Measurements from ENCODE around the gene KLHL42. TPM values are rescaled to one million over a fixed set of nuclear protein-coding genes. Genes with fewer than 3 reads are reported as not detected.

KLHL42 gene
- total RNA-seq, 2 donors from 2014 or later, result 32.7 to 36.6 TPM

DNA sequence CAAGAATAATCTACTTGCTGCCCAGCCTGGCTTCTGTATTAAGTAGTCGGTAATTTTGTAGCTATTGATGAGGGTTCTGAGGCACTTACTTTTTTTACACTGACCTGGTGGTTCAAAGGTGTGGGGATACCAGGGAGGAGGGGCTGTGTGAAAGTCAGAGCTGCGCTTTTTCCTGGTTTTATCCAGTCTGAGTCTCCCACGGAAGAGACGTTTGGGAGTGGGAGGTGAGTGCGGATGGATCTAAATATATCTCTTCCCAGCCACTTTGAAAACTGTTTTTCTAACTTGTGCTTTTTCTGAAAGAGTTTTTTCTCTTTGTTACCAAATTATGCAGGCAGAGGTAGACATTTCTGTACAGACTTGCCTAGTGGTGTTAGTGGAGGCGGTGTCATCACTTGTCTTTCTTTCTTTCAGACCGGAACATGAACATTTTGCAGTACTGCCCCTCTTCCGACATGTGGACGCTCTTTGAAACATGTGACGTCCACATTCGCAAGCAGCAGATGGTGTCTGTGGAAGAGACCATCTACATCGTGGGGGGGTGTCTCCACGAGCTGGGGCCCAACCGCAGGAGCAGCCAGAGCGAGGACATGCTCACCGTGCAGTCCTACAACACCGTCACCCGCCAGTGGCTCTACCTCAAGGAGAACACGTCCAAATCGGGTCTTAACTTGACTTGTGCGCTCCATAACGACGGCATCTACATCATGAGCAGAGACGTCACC, 17.4 kb downstream of the KLHL42 start:
- DNase-seq (no peak), ATAC-seq (no peak)
- no peak overlapping the region for H3K27ac ChIP-seq
- TF ChIP-seq POLR2A (IDR thresholded peaks at IDR 0.05), result no peak
- TF ChIP-seq, protein P1, sequence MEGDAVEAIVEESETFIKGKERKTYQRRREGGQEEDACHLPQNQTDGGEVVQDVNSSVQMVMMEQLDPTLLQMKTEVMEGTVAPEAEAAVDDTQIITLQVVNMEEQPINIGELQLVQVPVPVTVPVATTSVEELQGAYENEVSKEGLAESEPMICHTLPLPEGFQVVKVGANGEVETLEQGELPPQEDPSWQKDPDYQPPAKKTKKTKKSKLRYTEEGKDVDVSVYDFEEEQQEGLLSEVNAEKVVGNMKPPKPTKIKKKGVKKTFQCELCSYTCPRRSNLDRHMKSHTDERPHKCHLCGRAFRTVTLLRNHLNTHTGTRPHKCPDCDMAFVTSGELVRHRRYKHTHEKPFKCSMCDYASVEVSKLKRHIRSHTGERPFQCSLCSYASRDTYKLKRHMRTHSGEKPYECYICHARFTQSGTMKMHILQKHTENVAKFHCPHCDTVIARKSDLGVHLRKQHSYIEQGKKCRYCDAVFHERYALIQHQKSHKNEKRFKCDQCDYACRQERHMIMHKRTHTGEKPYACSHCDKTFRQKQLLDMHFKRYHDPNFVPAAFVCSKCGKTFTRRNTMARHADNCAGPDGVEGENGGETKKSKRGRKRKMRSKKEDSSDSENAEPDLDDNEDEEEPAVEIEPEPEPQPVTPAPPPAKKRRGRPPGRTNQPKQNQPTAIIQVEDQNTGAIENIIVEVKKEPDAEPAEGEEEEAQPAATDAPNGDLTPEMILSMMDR (IDR thresholded peaks at IDR 0.05), result no peak
- H3K9me3 ChIP-seq, result no peaks in the 10 kb centered on the region
- H3K36me3 ChIP-seq (replicated peaks in 1 of 2; ENCODE audit: insufficient read depth in 1 of 2, low read depth in 2 of 2), result peaks cover 0 to 17% of the 10 kb centered on the region in 2 donors
- H3K4me1 ChIP-seq, result no peaks in the 10 kb centered on the region
- intact Hi-C loops (cut with DNase I), result no loop called here
- no peak overlapping the region for H3K4me3 ChIP-seq
- no peaks in the 10 kb centered on the region for H3K27me3 ChIP-seq
- WGBS, 2 donors, result 95 to 96% methylated on average over 18 to 24 of the region's 24 CpGs

DNA sequence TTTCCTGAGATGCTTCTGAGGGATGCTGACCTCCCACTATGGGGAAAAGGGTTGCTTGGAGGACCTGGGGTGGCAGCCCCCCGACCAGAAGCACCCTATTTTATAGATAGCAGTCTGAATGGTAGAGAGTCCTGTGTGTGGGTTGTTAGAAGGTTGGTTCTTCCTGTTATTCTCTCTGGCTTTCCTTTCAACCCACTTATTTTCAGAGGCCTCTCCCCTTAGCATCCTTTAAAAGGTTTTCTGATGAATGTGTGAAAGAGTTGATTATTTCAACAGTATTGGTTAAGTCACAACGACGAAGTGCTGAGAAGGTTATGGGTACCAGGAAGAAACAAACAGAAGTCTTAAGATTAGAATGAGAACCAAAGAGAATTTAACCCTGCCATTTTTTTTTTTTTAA, 20.8 kb downstream of the KLHL42 start:
- ATAC-seq (no peak), DNase-seq (no peak)
- H3K27me3 ChIP-seq, result no peaks in the 10 kb centered on the region
- H3K27ac ChIP-seq, result no peak overlapping the region
- TF ChIP-seq POLR2A (IDR thresholded peaks at IDR 0.05), result no peak
- TF ChIP-seq, protein P1 (IDR thresholded peaks at IDR 0.05), result no peak
- H3K4me3 ChIP-seq, result no peak overlapping the region
- 58 to 67% methylated on average over 3 of the region's 3 CpGs for WGBS, 2 donors
- peaks cover 0 to 14% of the 10 kb centered on the region in 2 donors for H3K36me3 ChIP-seq (replicated peaks in 1 of 2; ENCODE audit: insufficient read depth in 1 of 2, low read depth in 2 of 2)
- H3K9me3 ChIP-seq, result no peaks in the 10 kb centered on the region
- intact Hi-C loops (cut with DNase I), result no loop called here
- H3K4me1 ChIP-seq, result no peaks in the 10 kb centered on the region

DNA sequence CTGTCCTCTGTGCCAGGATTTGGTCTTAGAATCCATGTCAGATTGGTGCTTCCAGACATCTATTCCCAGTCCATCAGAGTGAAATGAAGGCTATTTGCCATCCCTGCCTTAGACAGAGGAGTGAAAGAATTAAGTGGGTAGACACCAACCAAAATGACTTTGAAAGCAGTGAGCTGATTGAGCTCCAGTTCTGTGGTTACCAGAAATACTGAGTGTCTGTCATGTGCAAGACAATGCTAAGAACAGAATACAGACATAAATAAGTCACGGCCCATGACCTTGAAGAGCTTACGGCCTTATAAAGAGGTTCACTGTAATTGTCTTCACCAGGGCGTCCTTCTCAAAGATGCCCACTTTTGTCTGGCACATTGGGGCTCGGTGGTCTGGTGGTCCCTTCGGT, 21.6 kb downstream of the KLHL42 start:
- no peak overlapping the region for H3K4me3 ChIP-seq
- no peak overlapping the region for H3K27ac ChIP-seq
- no peaks in the 10 kb centered on the region for H3K27me3 ChIP-seq
- no peak for ATAC-seq
- no peaks in the 10 kb centered on the region for H3K9me3 ChIP-seq
- intact Hi-C loops (cut with DNase I), result no loop called here
- 82 to 83% methylated on average over 5 of the region's 5 CpGs for WGBS, 2 donors
- DNase-seq, result no peak
- TF ChIP-seq POLR2A (IDR thresholded peaks at IDR 0.05), result no peak
- TF ChIP-seq, protein P1 (IDR thresholded peaks at IDR 0.05), result no peak
- no peaks in the 10 kb centered on the region for H3K4me1 ChIP-seq
- peaks cover 0 to 12% of the 10 kb centered on the region in 2 donors for H3K36me3 ChIP-seq (replicated peaks in 1 of 2; ENCODE audit: insufficient read depth in 1 of 2, low read depth in 2 of 2)

DNA sequence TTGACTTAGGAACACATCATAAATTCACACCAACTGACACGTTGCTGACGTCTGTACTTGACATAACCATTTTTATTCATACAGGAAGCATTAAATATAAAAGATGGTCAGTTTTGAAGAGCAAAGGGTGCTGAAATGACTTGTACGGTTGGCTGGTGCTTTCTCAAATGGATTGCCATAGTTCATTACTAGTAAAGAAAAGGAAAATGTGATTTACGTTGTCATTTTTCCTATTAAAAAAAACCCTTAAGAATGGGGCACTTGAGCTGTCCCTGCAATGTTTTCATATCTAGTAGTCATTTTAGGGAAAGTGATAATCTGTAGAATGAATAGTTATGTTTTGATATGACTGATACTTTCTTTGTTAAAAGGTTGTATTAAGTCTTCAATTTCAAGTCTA, 22.5 kb downstream of the KLHL42 start:
- H3K27me3 ChIP-seq, result no peaks in the 10 kb centered on the region
- WGBS, 2 donors, result 63 to 65% methylated on average over 4 of the region's 4 CpGs
- H3K36me3 ChIP-seq (replicated peaks in 1 of 2; ENCODE audit: insufficient read depth in 1 of 2, low read depth in 2 of 2), result peaks cover 0 to 9% of the 10 kb centered on the region in 2 donors
- TF ChIP-seq, protein P1 (IDR thresholded peaks at IDR 0.05), result no peak
- no peak for TF ChIP-seq POLR2A (IDR thresholded peaks at IDR 0.05)
- intact Hi-C loops (cut with DNase I), result no loop called here
- H3K27ac ChIP-seq, result no peak overlapping the region
- H3K4me1 ChIP-seq, result no peaks in the 10 kb centered on the region
- H3K9me3 ChIP-seq, result no peaks in the 10 kb centered on the region
- no peak overlapping the region for H3K4me3 ChIP-seq
- no peak for ATAC-seq
- no peak for DNase-seq

DNA sequence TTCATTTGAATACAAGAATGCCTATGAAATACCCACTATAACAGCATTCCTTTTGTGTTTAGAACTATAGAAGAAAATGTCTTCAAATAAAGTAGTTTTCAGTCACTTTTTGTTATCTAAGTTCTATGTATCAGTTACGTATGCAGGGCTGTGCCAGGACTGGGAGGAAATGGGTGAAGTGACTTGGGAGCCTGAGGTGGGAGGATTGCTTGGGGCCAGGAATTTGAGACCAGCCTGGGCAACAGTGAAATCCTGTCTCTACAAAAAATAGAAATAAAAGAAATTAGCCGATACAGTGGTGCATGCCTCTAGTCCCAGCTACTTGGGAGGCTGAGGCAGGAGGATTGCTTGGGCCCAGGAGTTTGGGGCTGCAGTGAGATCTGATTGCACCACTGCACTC, 22.9 kb downstream of the KLHL42 start:
- DNase-seq, result no peak
- H3K36me3 ChIP-seq (replicated peaks in 1 of 2; ENCODE audit: insufficient read depth in 1 of 2, low read depth in 2 of 2), result peaks cover 0 to 6% of the 10 kb centered on the region in 2 donors
- no peaks in the 10 kb centered on the region for H3K9me3 ChIP-seq
- intact Hi-C loops (cut with DNase I), result no loop called here
- TF ChIP-seq POLR2A (IDR thresholded peaks at IDR 0.05), result no peak
- TF ChIP-seq, protein P1 (IDR thresholded peaks at IDR 0.05), result no peak
- no peaks in the 10 kb centered on the region for H3K4me1 ChIP-seq
- H3K27me3 ChIP-seq, result no peaks in the 10 kb centered on the region
- no peak overlapping the region for H3K4me3 ChIP-seq
- 78 to 79% methylated on average over 2 of the region's 2 CpGs for WGBS, 2 donors
- no peak overlapping the region for H3K27ac ChIP-seq
- no peak for ATAC-seq

Measured in body of pancreas (tissue), 4 donors.